Activated effector memory CD4-positive, alpha-beta T cell treated with Interleukin-2 at 50 U/mL for 16 hours (primary cell): ENCODE results near the gene CCDC57.
"Not testable (repeated sequence)": the region's sequence is repeated elsewhere in the genome, so short reads cannot be mapped to it uniquely, and the experiment has no call there.

Experiments
- DNase-seq: peaks from one replicate; pipeline ENCODE4 v3.0.0-alpha.2; 2020

The CCDC57 gene

DNA sequence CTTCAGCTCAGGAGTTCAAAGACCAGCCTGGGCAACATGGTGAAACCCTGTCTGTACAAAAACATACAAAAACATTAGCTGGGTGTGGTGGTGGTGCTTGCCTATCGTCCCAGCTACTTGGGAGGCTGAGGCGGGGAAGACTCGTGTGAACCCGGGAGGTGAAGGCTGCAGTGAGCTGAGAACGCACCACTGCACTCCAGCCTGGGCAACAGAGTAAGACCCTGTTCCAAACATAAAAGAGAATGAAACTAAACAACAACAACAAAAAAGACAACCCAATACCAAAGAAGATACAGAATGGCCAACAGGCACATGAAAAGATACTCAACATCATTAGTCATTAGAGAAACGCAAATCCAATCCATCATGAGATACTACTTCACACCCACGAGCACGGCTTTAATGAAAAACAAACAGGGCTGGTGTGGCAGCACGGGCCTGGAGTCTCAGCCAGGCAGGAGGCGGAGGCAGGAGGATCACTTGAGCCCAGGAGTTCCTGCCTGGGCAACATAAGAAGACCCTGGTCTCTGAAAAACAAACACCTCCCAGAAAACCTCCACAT lies 8.8 kb upstream of the CCDC57 start:
- DNase-seq: no peak

DNA sequence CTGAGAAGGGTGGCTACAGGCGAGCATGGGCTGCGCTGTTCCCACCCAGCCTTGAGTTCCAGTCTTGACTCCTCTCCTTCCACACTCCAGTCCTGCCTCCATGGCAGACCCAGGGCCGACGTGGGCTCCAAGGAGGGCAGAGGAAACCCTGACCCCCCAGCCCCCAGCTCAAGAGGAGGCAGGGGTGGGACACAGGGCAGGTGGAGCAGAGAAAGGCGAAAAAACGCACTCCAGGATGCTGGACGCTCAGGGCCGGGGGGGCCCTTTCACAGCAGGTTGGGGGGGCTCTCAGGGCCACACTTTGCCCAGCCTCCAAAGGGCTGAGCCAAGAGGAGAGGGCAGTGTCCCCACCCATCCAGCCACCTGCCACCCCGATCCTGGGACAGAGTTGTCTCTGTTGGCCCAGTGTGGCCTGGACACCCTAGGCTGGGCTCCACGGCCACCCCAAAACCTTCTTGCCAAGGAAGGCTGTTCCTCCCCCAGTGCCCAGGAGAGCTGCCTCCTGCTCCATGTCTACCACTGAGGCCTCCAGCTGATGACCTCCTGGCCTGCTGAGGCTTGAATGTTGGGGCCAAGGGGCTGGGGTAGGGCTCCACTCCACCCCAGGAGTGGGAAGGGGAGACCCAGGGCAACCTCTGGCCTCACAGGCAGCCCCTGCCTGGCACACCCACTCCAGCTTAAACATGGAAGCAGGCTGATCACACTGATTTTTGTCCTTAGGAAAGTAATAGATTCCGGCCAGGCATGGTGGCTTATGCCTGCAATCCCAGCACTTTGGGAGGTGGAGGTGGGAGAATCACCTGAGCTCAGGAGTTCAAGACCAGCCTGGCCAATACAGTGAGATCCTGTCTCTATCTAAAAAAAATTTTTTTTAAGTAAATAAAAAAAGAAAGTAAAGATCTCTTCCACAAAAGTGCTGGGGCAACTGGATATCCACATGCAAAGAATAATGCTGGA lies 7.4 kb upstream of the CCDC57 start:
- DNase-seq: no peak

DNA sequence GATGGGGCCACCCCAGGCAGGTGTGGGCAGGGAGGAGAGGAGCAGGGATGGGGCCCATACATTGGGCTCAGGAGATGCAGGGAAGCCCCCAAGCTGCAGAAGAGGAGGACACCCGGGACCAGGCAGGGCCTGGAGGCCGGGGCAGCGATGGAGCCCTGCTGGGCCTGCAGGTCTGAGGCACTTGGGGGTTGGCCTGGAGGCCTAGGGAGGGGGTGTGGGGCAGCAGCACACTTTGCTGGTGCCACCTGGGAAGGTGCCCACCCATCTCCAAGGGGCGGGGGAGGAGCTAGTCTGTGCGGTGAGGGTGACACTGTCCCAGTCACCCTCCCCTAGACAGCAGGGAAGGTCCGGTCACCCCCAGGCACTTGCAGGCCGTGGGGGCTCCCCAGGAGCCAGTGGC lies 6.4 kb upstream of the CCDC57 start:
- no peak for DNase-seq

DNA sequence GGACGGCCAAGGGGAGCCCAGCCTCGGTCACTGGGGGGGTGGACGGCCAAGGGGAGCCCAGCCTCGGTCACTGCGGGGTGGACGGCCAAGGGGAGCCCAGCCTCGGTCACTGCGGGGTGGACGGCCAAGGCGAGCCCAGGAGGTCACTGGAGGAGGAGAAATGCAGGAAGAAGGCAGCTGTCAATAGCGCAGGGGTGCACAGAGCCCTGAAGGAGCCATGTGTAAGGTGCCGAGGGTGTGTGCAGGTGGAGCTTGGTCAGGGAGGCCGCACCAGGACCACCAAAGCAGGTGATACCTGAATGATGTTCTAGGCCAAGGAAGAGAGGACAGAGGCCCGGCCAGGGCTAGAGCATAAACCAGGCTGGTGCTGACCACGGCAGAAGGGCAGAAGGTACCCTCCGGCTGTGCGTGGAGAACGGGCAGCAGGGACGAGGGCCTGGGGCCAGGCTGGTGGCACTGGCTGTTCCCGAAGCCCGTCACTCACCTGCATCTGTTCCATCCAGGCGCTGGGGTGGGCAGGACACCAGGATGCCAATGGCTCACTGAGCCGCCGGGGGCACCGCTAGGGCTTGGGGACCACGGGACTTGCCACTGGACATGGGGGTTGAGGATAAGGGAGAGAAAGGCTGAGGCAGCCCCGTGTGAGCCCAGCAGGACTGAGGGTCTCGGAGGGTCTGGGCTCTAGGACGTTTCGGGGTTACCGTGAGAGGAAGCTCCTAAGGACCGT lies 5.9 kb upstream of the CCDC57 start:
- no peak for DNase-seq

DNA sequence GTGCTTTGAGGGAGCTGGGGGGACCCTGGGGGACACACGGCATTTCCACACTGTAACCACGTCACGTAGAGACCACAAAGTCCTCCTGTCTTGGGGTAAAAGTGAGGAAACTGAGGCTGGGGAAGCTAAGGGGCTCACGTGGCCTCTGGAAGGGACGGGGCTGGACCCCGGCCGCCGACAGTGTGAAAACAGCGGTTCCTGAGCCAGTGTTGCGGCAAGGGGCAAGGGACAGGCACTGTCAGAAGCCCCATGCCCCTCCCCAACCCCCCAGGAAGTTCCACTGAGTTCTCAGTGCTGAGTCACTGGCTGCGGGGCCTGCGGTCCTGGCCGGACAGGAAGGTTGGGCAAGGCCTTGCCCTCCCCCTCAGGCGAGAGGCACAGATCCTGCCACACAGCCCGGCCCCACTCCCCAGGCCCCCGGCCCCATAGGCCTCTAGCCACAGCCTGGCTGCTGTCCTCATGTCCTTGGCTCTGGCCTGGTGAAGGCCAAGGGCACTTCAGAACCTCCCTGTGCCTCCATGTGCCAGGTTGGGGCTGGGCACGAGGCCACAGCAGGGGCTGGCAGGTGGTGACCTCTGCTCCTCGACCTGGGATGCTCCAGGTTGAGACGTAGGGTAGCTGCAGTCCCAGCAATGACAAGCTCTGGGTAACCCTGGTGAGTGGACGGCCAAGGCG lies 5.0 kb upstream of the CCDC57 start:
- no peak for DNase-seq

DNA sequence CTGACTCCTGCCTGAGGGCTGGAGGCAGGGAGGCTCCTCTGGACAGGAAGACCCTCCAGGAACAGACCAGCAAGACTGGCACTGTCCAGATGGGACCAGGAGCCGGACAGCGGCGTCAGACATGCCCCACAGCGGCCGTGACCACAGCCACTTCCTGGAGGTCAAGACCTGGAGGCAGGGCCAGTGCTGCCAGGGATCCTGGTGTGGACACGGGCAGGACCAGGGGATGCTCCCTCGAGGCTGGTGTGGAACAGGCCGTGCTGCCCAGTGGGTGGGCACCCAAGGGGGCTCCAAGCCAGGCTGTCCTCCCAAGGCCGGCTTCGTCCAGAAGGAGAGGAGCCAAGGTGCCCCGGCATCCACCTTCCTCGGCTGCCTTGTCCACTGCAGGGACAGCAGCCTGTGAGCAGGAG lies 4.5 kb upstream of the CCDC57 start:
- no peak for DNase-seq

DNA sequence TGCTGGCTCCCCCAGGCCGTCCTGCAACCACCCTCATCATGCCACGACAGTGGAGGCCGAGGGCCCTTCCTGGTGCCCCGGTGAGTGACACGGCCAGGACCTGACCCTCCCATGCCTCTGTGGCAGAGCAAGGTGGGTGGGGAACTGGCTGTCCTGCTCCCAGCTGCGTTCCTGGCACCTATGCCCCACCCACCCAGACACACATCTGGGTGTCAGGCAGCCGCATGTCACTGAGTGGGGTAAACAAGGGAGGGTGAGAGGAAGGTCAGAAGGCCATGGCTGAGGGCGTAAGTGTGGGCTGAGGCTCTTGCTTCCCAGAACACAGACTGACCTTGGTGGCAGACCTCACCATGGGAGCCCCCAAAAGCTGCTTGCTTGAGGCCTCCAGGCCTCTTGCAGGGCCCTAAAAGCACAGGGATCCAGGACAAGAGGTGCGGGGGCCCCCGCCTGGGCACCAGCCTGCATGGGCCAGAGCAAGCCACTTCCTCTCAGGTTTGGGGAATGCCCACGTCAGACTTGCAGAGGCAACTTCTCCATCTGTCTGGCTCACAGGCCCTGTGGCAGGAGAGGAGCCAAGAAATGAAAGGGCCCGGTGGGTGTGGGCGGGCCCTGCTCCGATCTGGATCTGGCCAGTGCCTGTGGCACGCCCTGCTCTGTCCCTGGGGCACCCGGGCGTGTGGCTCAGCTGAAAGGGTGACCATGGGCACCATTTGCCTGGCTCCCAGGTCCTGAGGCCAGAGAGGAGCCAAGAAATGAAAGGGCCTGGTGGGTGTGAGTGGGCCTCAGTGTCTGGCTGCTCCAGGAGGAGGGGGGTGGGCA lies 3.9 kb upstream of the CCDC57 start:
- DNase-seq: peak; percentile 30

DNA sequence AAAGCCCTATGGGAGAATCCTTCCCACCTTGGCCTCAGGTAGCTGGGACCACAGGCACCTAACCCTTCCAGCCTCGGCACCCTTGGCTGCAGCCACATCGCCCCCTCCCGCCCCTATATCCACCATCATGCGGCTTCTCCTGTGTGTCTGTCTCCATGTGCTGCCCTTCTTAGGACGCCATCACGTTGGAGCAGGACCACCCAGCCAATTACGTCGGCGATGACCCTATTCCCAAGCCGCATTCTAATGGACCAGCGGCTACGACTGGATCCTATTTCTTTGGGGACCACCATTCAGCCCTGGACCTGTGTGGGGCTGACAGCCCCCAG lies 3.3 kb upstream of the CCDC57 start:
- DNase-seq: no peak

DNA sequence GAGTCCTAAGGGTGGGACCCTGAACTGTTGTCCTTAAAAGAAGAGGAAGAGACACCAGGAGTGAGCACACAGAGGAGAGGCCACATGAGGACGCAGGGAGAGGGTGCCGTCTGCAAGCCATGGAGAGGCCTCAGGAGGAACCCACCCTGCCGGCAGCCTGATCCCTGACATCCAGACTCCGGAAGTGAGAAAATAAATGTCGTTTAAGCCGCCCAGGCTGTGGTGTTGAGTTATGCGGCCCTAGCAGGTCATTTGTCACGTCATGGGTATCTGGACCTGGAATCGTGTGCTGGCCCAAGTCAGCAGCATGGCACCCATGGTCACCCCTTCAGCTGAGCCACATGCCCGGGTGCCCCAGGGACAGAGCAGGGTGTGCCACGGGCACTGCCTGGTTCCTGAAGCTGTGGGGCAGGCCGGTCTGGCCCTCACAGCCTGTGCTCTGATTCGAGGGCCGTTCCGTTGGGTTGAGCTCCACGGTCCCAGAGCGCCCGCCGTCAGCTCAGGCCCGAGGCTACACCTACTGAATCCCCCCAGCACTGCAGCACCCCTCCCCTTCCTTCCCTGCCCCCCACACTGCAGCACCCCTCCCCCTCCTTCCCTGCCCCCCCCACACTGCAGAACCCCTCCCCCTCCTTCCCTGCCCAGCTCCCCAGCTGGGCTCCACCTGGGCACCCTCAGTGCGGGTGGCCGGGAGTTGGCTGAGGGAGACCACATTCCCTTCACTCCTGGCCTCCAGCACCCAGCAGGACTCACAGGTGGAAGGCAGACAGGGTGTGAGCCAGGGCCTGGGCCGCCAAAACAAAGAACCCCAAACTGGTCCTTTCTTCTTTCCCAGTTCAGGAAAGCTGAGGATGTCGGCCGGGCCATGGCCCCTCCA lies 2.7 kb upstream of the CCDC57 start:
- no peak for DNase-seq

DNA sequence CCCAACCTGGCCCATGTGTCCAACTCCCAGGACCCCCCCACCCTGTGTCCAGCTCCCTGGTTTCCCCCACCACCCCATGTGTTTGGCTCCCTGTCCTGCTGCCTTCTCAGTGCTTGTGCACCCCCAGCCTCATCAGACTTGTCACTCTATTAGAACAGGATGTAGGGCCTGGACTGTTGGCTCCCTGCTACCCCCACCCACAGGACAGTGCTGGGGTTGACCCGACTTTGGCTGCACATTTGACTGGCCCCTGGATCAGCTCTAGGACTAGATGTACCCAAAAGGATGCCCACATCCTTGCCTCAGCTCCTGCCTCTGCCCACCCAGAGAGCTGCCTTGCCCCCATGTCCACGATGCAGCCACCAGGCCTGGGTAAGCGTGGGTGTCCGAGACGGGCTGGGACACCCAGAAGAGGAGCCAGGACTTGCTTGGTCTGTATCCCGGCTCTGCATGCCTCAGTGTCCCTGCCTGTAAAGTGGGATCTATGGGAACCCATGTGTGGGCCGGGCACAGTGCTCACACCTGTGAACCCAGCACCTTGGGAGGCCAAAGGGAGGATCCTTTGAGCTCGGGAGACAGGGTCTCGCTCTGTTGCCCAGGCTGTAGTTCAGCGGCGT lies 1.5 kb upstream of the CCDC57 start:
- DNase-seq: no peak

DNA sequence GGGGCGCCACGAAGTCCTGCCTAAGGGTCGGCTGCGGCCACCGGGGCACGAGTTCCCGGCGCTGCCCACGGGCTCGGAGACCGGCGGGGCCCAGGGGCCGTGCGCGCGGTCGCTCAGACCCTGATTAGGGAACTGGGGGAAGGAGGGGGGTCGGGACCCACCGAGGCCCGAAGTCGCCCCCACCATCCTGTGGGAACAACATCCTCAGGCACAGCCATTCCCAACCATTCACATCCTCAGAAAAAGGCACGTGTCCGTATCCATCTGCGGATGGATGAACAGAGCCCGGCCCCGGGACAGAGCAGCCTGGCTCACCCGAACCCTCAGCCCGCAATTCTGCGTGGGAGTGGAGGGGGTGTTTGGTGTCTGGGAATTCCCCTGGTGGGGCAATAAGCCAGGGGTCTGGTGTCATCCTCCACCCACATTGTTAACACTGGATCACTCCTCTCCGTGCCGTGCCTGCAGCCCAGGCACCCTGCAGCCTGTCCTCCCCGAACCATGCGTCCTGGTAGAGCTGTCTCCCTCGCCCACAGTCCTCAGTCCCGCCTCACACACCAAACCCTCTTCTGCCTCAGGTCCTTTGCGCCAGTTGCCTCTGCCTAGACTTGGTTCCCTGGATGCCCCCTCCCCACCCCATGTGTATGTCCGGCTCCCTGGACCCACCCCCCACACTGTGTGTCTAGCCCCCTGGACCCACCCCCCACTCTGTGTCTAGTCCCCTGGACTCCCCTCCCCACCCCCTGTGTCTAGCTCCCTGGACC lies 789 bp upstream of the CCDC57 start:
- no peak for DNase-seq

DNA sequence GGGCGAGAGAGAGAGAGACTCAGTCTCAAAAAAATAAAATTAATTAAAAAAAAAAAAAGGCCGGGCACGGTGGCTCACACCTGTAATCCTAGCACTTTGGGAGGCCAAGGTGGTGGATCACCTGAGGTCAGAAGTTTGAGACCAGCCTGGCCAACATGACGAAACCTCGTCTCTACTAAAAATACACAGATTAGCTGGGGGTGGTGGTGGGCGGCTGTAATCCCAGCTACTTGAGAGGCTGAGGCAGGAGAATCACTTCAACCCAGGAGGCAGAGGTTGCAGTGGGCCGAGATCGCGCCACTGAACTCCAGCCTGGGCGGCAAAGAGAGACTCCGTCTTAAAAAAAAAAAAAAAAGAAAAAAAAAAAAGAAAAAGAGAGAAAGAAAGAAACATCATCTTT lies 2.0 kb downstream of the CCDC57 start:
- DNase-seq: not testable (repeated sequence)

DNA sequence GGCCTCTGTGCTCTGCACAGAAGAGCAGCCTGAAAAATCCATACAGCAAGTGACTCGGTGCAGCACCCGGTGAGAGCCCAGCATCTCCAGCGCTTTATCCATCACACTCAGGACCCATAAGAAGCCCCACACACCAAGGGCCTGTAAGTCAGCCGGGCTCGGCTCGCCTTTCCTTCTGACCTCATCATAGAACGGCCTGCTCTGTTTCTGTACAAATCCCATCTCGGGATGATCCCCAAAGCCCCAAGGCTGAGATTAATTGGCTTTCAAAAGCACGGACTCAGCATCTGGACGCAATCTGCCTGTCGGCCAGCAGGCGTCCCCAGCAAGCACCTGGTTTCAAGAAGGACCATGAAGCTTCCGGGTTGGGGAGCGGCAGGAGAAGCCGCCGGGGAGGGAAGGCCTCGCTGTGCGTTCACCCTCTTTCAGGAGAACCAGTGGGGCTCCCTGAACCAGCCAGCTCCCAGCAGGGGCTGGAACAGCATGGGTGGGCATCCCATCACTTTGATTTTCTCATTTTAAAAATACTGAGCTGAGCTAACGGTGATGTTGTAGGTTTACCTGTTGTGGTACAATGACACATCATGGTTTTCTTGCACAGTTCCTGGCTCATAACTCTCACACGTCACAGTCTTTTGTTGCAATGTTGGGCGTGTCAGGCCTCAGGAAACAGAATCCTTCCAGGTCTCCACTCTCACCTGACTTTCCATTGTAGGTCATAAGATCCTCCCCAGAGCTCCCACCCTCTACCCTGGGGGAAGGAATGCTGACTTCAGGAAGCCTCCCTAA lies 6.7 kb downstream of the CCDC57 start:
- peak; percentile 74 for DNase-seq

DNA sequence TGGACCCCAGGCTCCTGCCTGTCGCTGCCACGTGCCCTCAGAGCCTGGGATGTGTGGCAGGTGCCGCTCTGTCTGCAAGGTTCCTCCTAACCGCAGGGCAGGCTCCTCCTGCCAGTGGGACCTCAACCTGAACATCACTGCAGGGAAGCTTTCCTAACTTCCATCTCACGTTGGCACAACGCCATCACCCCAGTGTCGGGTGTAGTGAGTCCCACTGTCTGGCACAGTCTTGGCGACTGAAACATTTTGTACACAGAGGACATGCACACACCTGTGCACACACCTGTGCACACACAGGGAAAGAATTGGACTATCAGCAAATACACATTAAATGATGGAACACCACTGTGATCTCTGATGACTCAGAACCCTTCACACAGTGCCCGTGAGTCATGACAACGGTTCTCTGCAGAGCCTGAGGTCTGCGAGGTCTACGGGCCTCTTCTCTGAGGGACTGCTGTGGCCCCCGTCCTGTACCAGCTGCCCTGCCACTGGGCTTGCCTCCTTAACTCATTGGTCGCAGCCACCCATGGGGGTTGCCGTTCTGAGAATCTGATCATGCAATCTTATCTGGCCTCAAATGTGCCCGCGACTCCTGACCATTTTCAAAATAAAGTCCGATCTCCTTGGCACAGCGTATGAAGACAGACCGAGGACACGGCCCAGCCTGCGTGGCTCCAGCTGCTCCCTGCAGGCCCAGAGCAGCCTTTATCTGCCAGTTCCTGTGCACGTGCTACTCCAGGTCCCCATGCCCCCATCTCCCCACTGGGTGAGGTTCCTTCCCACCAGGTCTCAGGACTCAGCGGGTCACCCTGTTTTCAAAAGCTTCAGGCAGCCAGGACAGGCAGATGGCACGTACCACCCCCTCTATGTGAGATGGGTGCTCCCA lies 7.6 kb downstream of the CCDC57 start:
- no peak for DNase-seq

DNA sequence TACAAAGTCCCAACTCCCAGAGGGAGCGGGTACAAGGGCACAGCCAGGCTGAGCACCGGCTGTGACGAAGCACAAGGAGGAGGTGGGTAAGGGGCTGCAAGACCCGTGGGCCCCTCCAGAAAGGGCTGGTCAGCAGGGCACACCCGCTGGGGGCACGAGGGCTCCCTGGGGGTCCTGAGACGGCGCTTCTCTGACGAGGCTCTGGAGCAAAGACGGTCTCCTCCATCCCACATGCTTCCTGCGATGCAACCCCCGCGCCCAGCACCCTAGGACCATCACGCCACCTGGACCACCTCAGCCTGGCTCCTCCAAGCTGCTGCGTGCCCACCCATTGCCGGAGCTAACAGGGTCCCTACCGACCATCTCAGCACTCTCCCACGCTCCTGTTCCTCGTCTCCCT lies 8.7 kb downstream of the CCDC57 start:
- DNase-seq: no peak

DNA sequence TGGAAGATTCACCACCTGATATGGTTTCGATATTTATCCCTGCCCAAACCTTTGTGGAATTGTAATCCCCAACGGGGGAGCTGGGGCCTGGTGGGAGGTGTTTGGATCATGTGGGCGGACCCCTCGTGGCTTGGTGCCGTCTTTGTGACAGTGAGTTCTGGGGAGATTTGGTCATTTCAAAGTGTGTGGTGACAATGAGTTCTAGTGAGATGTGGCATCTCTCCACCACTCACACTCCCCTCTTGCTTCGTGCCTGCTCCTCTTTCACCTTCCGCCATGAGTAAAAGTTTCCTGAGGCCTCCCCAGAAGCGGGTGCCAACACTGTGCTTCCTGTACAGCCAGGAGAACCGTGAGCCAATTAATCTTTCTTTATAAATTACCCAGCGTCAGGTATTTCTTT lies 9.7 kb downstream of the CCDC57 start:
- no peak for DNase-seq

DNA sequence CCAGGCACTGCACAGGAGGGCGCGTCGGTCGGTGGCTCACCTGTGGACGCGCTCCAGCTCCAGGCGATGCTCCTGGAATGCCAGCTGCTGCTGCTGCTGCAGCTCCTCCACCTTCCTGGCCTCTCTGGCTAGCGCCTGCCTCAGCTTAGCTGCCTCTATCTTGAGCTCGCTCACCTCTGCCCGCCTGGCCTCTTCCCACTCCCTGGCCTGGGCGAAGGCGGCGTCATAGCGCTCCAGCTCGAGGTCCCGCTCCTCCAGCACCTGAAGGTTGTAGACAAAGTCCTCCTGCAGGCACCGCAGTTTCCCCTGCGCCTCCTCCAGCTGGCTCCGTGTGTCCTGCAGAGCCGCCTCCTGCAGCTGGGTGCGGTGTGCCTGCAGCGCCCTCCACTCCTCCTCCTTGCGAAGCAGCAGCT lies 11.1 kb downstream of the CCDC57 start:
- DNase-seq: no peak
